ENCODE results near the gene ASB16. TPM values are rescaled to one million over a fixed set of nuclear protein-coding genes. Genes with fewer than 3 reads are reported as not detected.

ASB16 gene
- total RNA-seq, 1 donor from 2014 or later, result 0.16 TPM

DNA sequence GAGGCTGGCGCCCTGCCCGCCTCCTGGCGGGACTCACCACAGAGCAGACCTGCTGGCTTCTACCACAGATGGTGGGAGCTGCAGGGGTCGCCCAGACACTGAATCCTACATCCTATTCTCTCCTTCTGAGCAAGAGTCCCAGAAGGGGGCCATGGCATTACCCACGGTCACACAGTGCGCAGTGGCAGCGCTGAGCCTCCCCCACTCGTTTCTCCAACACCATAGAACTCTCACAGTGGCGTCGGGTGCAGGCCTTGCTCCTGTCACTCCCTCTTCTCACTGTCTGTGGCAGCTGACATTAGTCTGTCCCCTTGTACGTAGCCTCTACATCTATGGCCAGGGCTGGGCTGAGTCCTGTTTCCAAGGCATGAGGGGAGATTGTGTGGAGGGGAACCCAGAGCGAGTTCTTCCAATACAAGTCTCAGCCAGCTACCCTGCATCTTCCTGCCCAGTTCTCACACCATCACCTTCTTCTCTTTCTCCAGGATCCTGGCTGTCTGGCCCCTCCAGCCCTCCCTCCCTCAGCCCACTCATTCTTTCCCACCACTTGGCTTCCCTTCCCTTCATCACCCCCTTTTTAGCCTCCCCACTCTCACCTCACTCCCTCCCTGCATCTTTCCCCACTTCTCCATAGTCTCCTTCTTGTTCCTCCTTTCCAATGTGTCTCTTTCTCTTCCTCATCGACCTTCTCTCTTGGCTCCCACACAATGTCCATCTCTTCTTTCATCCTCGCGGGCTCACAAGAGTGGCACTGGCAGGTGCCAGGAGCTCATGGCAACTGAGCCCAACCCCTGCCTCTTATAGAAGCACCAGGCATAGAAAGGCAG, 43.1 kb downstream of the ASB16 start:
- no peak for DNase-seq (ENCODE audit: low spot score in 2 of 2, unreplicated experiment in 2 of 2)
- TF ChIP-seq, protein P1, sequence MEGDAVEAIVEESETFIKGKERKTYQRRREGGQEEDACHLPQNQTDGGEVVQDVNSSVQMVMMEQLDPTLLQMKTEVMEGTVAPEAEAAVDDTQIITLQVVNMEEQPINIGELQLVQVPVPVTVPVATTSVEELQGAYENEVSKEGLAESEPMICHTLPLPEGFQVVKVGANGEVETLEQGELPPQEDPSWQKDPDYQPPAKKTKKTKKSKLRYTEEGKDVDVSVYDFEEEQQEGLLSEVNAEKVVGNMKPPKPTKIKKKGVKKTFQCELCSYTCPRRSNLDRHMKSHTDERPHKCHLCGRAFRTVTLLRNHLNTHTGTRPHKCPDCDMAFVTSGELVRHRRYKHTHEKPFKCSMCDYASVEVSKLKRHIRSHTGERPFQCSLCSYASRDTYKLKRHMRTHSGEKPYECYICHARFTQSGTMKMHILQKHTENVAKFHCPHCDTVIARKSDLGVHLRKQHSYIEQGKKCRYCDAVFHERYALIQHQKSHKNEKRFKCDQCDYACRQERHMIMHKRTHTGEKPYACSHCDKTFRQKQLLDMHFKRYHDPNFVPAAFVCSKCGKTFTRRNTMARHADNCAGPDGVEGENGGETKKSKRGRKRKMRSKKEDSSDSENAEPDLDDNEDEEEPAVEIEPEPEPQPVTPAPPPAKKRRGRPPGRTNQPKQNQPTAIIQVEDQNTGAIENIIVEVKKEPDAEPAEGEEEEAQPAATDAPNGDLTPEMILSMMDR (IDR thresholded peaks at IDR 0.05; ENCODE audit: unreplicated experiment), result no peak
- Mint-ChIP-seq H3K36me3 (peaks cover 20% of the 10 kb centered on the region), H3K27me3 (ENCODE audit: low read depth) (no peaks in the 10 kb centered on the region), H3K27ac (peak overlapping the region; percentile 13), H3K4me3 (no peak overlapping the region), H3K4me1 (peaks cover 10% of the 10 kb centered on the region), H3K9me3 (no peaks in the 10 kb centered on the region)

DNA sequence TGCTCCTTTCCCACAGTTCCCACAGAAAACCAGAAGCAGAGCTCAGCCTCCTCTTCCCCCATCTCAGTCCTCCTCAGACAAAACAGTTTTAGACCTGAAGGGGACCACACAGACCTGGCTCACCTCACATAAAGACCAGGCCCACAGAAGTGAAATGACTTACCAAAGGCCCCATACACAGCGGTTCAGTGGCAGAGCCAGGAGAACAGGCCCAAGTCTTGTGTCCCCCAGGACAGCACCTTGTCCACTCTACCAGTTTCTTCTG, 43.7 kb downstream of the ASB16 start:
- Mint-ChIP-seq H3K4me1 (peaks cover 10% of the 10 kb centered on the region), H3K36me3 (peaks cover 20% of the 10 kb centered on the region), H3K27me3 (ENCODE audit: low read depth) (no peaks in the 10 kb centered on the region), H3K4me3 (no peak overlapping the region), H3K27ac (peak overlapping the region; percentile 13), H3K9me3 (no peaks in the 10 kb centered on the region)
- TF ChIP-seq, protein P1 (IDR thresholded peaks at IDR 0.05; ENCODE audit: unreplicated experiment), result no peak
- no peak for DNase-seq (ENCODE audit: low spot score in 2 of 2, unreplicated experiment in 2 of 2)

DNA sequence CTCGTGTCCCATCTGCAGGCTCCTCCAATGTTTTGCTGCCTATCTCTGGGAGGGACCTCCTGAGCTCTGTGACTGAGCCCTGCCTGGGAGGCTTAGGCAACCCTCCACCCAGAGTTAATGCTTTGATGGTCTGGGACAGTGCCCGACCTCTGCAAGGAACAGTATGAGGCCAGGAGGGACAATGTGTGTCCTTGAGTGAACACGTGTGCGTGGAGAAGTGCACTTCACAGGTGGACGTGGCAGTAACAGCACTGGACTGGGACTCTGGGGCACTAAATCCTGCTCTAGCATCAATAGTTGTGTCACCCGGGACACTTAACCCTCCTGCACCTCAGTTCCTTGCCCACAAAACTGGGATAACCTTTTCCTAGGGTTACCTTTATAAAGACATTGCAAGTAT, 44.4 kb downstream of the ASB16 start:
- peaks cover 20% of the 10 kb centered on the region for H3K36me3 Mint-ChIP-seq
- DNase-seq (ENCODE audit: low spot score in 2 of 2, unreplicated experiment in 2 of 2), result no peak
- no peak overlapping the region for H3K4me3 Mint-ChIP-seq
- H3K9me3 Mint-ChIP-seq, result no peaks in the 10 kb centered on the region
- TF ChIP-seq, protein P1 (IDR thresholded peaks at IDR 0.05; ENCODE audit: unreplicated experiment), result no peak
- H3K27me3 Mint-ChIP-seq (ENCODE audit: low read depth), result no peaks in the 10 kb centered on the region
- no peak overlapping the region for H3K27ac Mint-ChIP-seq
- H3K4me1 Mint-ChIP-seq, result peaks cover 10% of the 10 kb centered on the region

DNA sequence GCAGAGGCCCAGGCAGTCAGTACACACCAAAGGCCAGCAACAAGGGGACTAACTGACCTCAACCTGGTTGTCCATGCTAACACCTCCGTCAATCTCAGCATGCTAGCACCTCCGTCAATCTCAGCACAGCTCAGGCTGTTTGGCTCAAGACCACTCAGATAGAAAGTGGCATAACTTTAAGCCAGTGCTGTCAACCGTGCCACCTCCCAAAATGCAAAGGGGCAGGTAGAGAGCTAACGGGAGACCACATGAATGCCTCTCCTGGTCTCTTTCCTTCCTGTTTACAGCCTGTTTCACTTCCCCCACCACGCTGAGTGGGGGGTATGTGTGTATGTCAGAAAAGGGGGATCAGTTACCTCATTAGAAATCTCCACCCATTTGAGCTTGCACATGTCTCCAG, 45.7 kb downstream of the ASB16 start:
- TF ChIP-seq, protein P1 (IDR thresholded peaks at IDR 0.05; ENCODE audit: unreplicated experiment), result no peak
- Mint-ChIP-seq H3K36me3 (peaks cover 17% of the 10 kb centered on the region), H3K4me1 (peaks cover 10% of the 10 kb centered on the region), H3K4me3 (no peak overlapping the region), H3K27me3 (ENCODE audit: low read depth) (no peaks in the 10 kb centered on the region), H3K9me3 (no peaks in the 10 kb centered on the region), H3K27ac (no peak overlapping the region)
- DNase-seq (ENCODE audit: low spot score in 2 of 2, unreplicated experiment in 2 of 2), result no peak

DNA sequence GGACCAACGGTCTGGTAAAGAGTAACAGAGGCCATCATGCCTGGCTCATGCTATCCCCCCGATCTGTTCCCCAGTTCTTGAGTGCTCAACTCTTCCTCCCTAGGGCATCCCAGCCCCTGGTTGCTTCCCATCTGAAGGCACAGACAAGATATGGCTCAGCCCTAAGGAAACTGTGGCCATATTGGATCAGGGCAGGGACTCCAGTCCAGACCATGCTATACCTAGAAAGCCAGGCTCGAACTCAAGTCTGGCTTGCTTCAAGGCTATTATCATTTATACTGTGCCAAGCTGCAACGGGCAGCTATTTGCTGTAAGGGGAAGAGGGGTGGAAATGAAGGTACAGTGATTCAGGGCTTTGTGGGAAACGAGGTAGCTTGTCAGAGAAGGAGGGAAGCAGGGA, 46.2 kb downstream of the ASB16 start:
- TF ChIP-seq, protein P1 (IDR thresholded peaks at IDR 0.05; ENCODE audit: unreplicated experiment), result no peak
- peak overlapping the region; percentile 39 for H3K4me3 Mint-ChIP-seq
- H3K27me3 Mint-ChIP-seq (ENCODE audit: low read depth), result no peaks in the 10 kb centered on the region
- no peak overlapping the region for H3K27ac Mint-ChIP-seq
- no peaks in the 10 kb centered on the region for H3K9me3 Mint-ChIP-seq
- H3K36me3 Mint-ChIP-seq, result peaks cover 17% of the 10 kb centered on the region
- no peak for DNase-seq (ENCODE audit: low spot score in 2 of 2, unreplicated experiment in 2 of 2)
- H3K4me1 Mint-ChIP-seq, result peaks cover 11% of the 10 kb centered on the region
